ENCODE results near the gene SYNGR3. TPM values are rescaled to one million over a fixed set of nuclear protein-coding genes. Genes with fewer than 3 reads are reported as not detected.
A peak's percentile ranks its signal among the peaks of the same experiment; 100 is the strongest.

Gene SYNGR3
- total and polyA plus RNA-seq, 2 of the 13 experiments (the other 11 are each of a cell fraction or from before 2014, with no cell fraction given) = 0.97 to 5.7 TPM

DNA sequence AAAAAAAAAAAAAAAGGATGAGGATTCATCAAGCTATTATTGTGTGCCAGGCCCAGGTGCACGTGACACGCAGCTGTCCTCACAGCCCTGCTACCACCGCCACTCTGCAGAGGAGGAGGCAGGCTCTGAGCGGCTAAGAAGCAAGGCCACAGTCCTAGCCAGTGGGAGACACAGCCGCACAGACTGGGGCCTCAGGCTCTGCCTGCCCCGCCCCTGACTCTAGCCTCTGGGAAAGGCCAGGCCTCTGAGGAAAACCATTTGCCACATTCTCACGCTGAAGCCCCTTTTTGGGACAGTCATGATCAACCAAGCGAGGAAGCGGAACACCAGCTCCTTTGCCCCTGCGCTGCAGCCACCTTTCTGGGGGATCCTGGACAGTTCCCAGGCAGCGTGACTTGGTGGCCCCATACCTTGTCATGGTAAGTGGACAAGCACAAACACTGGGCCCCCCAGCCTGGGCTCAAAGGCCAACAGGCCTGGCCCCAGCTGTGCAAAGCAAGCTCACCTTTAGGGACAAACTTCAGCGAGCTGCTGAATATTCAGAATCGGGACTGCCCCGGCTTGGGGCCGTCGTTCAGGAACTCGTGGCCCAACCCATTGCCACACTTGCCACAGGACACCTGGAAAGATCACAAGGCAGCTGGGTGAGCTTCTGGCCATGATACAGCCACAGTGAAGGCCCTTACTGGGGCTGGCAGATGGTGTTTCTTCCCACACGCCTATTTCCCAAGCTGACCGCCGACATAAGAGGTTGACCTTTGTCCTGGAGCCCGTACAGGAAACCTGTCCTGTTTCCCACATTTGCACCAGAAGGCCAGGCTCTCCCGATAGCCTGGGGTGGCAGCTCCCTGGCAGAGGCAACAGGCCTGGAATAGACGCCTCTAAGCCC lies 49.3 kb upstream of the SYNGR3 start (continued):
- TF ChIP-seq, protein P1, sequence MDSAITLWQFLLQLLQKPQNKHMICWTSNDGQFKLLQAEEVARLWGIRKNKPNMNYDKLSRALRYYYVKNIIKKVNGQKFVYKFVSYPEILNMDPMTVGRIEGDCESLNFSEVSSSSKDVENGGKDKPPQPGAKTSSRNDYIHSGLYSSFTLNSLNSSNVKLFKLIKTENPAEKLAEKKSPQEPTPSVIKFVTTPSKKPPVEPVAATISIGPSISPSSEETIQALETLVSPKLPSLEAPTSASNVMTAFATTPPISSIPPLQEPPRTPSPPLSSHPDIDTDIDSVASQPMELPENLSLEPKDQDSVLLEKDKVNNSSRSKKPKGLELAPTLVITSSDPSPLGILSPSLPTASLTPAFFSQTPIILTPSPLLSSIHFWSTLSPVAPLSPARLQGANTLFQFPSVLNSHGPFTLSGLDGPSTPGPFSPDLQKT (CRISPR knock-in tag; IDR thresholded peaks at IDR 0.05; ENCODE audit: borderline replicate concordance) = no peak
- no peak for TF ChIP-seq ZNF570 (CRISPR knock-in tag; IDR thresholded peaks at IDR 0.05; ENCODE audit: borderline replicate concordance)
- TF ChIP-seq ZNF577 (CRISPR knock-in tag; IDR thresholded peaks at IDR 0.05; ENCODE audit: borderline replicate concordance, low read depth) = no peak
- TF ChIP-seq, protein P2, sequence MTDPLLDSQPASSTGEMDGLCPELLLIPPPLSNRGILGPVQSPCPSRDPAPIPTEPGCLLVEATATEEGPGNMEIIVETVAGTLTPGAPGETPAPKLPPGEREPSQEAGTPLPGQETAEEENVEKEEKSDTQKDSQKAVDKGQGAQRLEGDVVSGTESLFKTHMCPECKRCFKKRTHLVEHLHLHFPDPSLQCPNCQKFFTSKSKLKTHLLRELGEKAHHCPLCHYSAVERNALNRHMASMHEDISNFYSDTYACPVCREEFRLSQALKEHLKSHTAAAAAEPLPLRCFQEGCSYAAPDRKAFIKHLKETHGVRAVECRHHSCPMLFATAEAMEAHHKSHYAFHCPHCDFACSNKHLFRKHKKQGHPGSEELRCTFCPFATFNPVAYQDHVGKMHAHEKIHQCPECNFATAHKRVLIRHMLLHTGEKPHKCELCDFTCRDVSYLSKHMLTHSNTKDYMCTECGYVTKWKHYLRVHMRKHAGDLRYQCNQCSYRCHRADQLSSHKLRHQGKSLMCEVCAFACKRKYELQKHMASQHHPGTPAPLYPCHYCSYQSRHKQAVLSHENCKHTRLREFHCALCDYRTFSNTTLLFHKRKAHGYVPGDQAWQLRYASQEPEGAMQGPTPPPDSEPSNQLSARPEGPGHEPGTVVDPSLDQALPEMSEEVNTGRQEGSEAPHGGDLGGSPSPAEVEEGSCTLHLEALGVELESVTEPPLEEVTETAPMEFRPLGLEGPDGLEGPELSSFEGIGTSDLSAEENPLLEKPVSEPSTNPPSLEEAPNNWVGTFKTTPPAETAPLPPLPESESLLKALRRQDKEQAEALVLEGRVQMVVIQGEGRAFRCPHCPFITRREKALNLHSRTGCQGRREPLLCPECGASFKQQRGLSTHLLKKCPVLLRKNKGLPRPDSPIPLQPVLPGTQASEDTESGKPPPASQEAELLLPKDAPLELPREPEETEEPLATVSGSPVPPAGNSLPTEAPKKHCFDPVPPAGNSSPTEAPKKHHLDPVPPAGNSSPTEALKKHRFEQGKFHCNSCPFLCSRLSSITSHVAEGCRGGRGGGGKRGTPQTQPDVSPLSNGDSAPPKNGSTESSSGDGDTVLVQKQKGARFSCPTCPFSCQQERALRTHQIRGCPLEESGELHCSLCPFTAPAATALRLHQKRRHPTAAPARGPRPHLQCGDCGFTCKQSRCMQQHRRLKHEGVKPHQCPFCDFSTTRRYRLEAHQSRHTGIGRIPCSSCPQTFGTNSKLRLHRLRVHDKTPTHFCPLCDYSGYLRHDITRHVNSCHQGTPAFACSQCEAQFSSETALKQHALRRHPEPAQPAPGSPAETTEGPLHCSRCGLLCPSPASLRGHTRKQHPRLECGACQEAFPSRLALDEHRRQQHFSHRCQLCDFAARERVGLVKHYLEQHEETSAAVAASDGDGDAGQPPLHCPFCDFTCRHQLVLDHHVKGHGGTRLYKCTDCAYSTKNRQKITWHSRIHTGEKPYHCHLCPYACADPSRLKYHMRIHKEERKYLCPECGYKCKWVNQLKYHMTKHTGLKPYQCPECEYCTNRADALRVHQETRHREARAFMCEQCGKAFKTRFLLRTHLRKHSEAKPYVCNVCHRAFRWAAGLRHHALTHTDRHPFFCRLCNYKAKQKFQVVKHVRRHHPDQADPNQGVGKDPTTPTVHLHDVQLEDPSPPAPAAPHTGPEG (CRISPR knock-in tag; IDR thresholded peaks at IDR 0.05) = 0 out of 2 replicates have a peak, but pooled peaks have one; percentile 17
- peak; percentile 13; the same call in 1 of the 2 replicates for TF ChIP-seq ZNF180 (CRISPR knock-in tag; IDR thresholded peaks at IDR 0.05; ENCODE audit: borderline replicate concordance, low read depth)
- TF ChIP-seq, protein P3, sequence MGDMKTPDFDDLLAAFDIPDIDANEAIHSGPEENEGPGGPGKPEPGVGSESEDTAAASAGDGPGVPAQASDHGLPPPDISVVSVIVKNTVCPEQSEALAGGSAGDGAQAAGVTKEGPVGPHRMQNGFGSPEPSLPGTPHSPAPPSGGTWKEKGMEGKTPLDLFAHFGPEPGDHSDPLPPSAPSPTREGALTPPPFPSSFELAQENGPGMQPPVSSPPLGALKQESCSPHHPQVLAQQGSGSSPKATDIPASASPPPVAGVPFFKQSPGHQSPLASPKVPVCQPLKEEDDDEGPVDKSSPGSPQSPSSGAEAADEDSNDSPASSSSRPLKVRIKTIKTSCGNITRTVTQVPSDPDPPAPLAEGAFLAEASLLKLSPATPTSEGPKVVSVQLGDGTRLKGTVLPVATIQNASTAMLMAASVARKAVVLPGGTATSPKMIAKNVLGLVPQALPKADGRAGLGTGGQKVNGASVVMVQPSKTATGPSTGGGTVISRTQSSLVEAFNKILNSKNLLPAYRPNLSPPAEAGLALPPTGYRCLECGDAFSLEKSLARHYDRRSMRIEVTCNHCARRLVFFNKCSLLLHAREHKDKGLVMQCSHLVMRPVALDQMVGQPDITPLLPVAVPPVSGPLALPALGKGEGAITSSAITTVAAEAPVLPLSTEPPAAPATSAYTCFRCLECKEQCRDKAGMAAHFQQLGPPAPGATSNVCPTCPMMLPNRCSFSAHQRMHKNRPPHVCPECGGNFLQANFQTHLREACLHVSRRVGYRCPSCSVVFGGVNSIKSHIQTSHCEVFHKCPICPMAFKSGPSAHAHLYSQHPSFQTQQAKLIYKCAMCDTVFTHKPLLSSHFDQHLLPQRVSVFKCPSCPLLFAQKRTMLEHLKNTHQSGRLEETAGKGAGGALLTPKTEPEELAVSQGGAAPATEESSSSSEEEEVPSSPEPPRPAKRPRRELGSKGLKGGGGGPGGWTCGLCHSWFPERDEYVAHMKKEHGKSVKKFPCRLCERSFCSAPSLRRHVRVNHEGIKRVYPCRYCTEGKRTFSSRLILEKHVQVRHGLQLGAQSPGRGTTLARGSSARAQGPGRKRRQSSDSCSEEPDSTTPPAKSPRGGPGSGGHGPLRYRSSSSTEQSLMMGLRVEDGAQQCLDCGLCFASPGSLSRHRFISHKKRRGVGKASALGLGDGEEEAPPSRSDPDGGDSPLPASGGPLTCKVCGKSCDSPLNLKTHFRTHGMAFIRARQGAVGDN (CRISPR knock-in tag; IDR thresholded peaks at IDR 0.05) = peak; percentile 94
- TF ChIP-seq, protein P4, sequence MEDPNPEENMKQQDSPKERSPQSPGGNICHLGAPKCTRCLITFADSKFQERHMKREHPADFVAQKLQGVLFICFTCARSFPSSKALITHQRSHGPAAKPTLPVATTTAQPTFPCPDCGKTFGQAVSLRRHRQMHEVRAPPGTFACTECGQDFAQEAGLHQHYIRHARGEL (CRISPR knock-in tag; IDR thresholded peaks at IDR 0.05) = no peak
- TF ChIP-seq ZNF264 (CRISPR knock-in tag; IDR thresholded peaks at IDR 0.05) = peak; percentile 99
- TF ChIP-seq, protein P5, sequence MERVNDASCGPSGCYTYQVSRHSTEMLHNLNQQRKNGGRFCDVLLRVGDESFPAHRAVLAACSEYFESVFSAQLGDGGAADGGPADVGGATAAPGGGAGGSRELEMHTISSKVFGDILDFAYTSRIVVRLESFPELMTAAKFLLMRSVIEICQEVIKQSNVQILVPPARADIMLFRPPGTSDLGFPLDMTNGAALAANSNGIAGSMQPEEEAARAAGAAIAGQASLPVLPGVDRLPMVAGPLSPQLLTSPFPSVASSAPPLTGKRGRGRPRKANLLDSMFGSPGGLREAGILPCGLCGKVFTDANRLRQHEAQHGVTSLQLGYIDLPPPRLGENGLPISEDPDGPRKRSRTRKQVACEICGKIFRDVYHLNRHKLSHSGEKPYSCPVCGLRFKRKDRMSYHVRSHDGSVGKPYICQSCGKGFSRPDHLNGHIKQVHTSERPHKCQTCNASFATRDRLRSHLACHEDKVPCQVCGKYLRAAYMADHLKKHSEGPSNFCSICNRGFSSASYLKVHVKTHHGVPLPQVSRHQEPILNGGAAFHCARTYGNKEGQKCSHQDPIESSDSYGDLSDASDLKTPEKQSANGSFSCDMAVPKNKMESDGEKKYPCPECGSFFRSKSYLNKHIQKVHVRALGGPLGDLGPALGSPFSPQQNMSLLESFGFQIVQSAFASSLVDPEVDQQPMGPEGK (CRISPR knock-in tag; IDR thresholded peaks at IDR 0.05) = peak; percentile 97
- no peak for TF ChIP-seq ZNF652 (CRISPR knock-in tag; IDR thresholded peaks at IDR 0.05; ENCODE audit: borderline replicate concordance, low read depth)
- 0 out of 2 replicates have a peak, but pooled peaks have one; percentile 31 for TF ChIP-seq SNAPC2 (CRISPR knock-in tag; IDR thresholded peaks at IDR 0.05)
- peak; percentile 75; the same call in 1 of the 2 replicates for TF ChIP-seq ZNF772 (CRISPR knock-in tag; IDR thresholded peaks at IDR 0.05)

Data from HepG2 (cell line).